Ascending aorta (tissue), 2 donors: Measurements from ENCODE around the gene TC2N. TPM values are rescaled to one million over a fixed set of nuclear protein-coding genes. Genes with fewer than 3 reads are reported as not detected.

Experiments used
- DNase-seq, 2 donors: peaks; one replicate each; pipeline ENCODE4 v3.0.0-alpha.2; 2019; ENCODE audit warnings: low spot score in 2 of 2
- H3K27ac ChIP-seq, 2 donors: fragments of 200-600 bp; sonication (generic); one replicate each; pipeline ENCODE4 v1.5.1; 2016 to 2017; ENCODE audit warnings: mild to moderate bottlenecking in 1 of 2
- H3K27me3 ChIP-seq: fragments of 200-600 bp; sonication (generic); one replicate; pipeline ENCODE4 v1.5.1; 2017
- H3K36me3 ChIP-seq, 2 donors: fragments of 200-600 bp; sonication (generic); one replicate each; pipeline ENCODE4 v1.5.1; 2016
- H3K4me1 ChIP-seq, 2 donors: fragments of 200-600 bp; sonication (generic); one replicate each; pipeline ENCODE4 v1.5.1; 2016 to 2017; ENCODE audit warnings: mild to moderate bottlenecking in 1 of 2
- H3K4me3 ChIP-seq, 2 donors: fragments of 200-600 bp; sonication (generic); one replicate each; pipeline ENCODE4 v1.5.1; 2016 to 2017; ENCODE audit warnings: mild to moderate bottlenecking in 1 of 2
- H3K9me3 ChIP-seq, 2 donors: fragments of 200-600 bp; sonication (generic); one replicate each; pipeline ENCODE4 v1.5.1; 2016
- intact Hi-C: fragments of 100-400 bp; cut with DNase I; formaldehyde crosslinking; loops from one replicate; pipeline ENCODE4 v1.15.1; 2023
- total RNA-seq: library from RNA; depleted of rRNA; stranded (reverse); fragments of >200 nt; gene quantifications from one replicate; pipeline ENCODE4 v1.1.0, GENCODE V29; 2016
- TF ChIP-seq, protein P1 (sequence below), 3 experiments: fragments of 200-600 bp in 2 of 3; fragments of 450-650 bp in 1 of 3; sonication (generic) in 2 of 3; IDR thresholded peaks; one replicate each; pipeline ENCODE4 v1.5.1; 2016 to 2019; ENCODE audit warnings: antibody characterized with exemption in 3 of 3, mild to moderate bottlenecking in 1 of 3, moderate library complexity in 1 of 3

TC2N gene
- total RNA-seq, 1 donor from 2014 or later: 37.8 TPM

GRCh38 chr14:91884664-91885063 is 17.3 kb upstream of the TC2N start:
- intact Hi-C loops: no loop called here
- no peaks in the 10 kb centered on the region for H3K9me3 ChIP-seq
- H3K4me1 ChIP-seq: peaks cover 16 to 60% of the 10 kb centered on the region in 2 donors
- H3K27ac ChIP-seq: peak overlapping the region; percentile 80 to 91
- no peak for DNase-seq
- no peak overlapping the region for H3K4me3 ChIP-seq
- peaks cover 44 to 57% of the 10 kb centered on the region in 2 donors for H3K36me3 ChIP-seq
- H3K27me3 ChIP-seq: no peaks in the 10 kb centered on the region
- TF ChIP-seq, protein P1, sequence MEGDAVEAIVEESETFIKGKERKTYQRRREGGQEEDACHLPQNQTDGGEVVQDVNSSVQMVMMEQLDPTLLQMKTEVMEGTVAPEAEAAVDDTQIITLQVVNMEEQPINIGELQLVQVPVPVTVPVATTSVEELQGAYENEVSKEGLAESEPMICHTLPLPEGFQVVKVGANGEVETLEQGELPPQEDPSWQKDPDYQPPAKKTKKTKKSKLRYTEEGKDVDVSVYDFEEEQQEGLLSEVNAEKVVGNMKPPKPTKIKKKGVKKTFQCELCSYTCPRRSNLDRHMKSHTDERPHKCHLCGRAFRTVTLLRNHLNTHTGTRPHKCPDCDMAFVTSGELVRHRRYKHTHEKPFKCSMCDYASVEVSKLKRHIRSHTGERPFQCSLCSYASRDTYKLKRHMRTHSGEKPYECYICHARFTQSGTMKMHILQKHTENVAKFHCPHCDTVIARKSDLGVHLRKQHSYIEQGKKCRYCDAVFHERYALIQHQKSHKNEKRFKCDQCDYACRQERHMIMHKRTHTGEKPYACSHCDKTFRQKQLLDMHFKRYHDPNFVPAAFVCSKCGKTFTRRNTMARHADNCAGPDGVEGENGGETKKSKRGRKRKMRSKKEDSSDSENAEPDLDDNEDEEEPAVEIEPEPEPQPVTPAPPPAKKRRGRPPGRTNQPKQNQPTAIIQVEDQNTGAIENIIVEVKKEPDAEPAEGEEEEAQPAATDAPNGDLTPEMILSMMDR (IDR thresholded peaks at IDR 0.05): peak in 1 of 3 experiments; percentile 7

- Histone ChIP-seq H3K4me1 (peaks cover 7 to 56% of the 10 kb centered on the region in 2 donors), H3K4me3 (no peak overlapping the region), H3K36me3 (peaks cover 42 to 57% of the 10 kb centered on the region in 2 donors), H3K27me3 (no peaks in the 10 kb centered on the region), H3K27ac (peak overlapping the region; percentile 80 to 91), H3K9me3 (no peaks in the 10 kb centered on the region)
- TF ChIP-seq, protein P1 (IDR thresholded peaks at IDR 0.05): no peak
- intact Hi-C loops: no loop called here
- DNase-seq: no peak
These were observed 16.4 kb upstream of the TC2N start for GRCh38 chr14:91883753-91884152.

- Histone ChIP-seq H3K36me3 (peaks cover 44 to 60% of the 10 kb centered on the region in 2 donors), H3K4me3 (no peak overlapping the region), H3K27ac (peak overlapping the region; percentile 80 to 91), H3K4me1 (peaks cover 6 to 50% of the 10 kb centered on the region in 2 donors), H3K9me3 (no peaks in the 10 kb centered on the region), H3K27me3 (no peaks in the 10 kb centered on the region)
- TF ChIP-seq, protein P1 (IDR thresholded peaks at IDR 0.05): no peak
- no peak for DNase-seq
- intact Hi-C loops: no loop called here
These were observed 15.4 kb upstream of the TC2N start for GRCh38 chr14:91882776-91883175.

- TF ChIP-seq, protein P1 (IDR thresholded peaks at IDR 0.05): no peak
- Histone ChIP-seq H3K36me3 (peaks cover 45 to 60% of the 10 kb centered on the region in 2 donors), H3K9me3 (no peaks in the 10 kb centered on the region), H3K4me3 (no peak overlapping the region), H3K4me1 (peaks cover 6 to 50% of the 10 kb centered on the region in 2 donors), H3K27ac (peak overlapping the region; percentile 80 to 91), H3K27me3 (no peaks in the 10 kb centered on the region)
- intact Hi-C loops: no loop called here
- no peak for DNase-seq
These were observed 15.0 kb upstream of the TC2N start for GRCh38 chr14:91882369-91882768.

DNA sequence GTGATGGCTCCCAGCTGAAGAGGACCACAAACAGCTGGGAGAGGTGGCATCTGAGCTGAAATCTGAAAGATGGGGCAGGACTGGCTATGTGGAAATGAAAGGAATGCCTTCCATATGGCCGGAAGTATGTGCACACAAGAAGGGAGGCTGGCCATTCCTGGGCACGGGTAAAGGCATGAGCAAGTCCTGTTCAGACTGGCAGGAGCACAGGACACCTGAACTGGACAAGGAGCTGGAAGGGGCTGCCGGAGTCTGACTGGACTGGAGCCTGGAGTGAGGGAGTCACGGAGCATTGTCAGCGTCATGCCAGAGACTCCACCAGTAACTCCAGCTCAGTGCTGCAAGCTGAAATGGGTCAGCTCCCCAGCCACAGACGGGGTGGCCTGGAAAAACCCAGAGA is 11.9 kb upstream of the TC2N start:
- no peaks in the 10 kb centered on the region for H3K27me3 ChIP-seq
- peaks cover 70 to 76% of the 10 kb centered on the region in 2 donors for H3K36me3 ChIP-seq
- DNase-seq: no peak
- H3K4me1 ChIP-seq: peaks cover 0 to 30% of the 10 kb centered on the region in 2 donors
- H3K4me3 ChIP-seq: no peak overlapping the region
- no peaks in the 10 kb centered on the region for H3K9me3 ChIP-seq
- TF ChIP-seq, protein P1 (IDR thresholded peaks at IDR 0.05): no peak
- intact Hi-C loops: no loop called here
- H3K27ac ChIP-seq: peak overlapping the region; percentile 50 to 74

DNA sequence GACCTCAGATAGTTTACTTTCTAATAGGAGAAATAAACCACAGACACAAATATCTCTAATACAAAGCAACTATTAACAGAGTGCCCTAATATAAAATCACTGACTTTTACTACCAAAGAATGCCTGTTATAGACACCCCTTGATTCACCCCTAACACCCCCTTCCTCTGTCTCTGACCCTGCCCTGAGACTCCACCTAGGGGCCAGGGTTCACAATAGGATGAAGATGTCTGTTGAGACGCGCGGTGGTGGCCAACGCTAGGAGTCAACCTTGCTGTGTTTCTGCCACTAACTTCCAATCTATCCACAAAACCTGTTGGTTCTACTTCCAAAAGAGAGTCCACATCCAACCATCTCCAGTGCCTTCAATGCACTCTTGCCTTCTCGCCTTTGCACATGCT is 10.9 kb upstream of the TC2N start:
- TF ChIP-seq, protein P1 (IDR thresholded peaks at IDR 0.05): no peak
- H3K27ac ChIP-seq: peak overlapping the region; percentile 45 to 74
- no peak overlapping the region for H3K4me3 ChIP-seq
- intact Hi-C loops: no loop called here
- H3K27me3 ChIP-seq: no peaks in the 10 kb centered on the region
- peaks cover 76 to 86% of the 10 kb centered on the region in 2 donors for H3K36me3 ChIP-seq
- no peak for DNase-seq
- peaks cover under 1 to 24% of the 10 kb centered on the region in 2 donors for H3K4me1 ChIP-seq
- H3K9me3 ChIP-seq: no peaks in the 10 kb centered on the region
